PC-9 (cell line): ENCODE results near the gene CFAP46. TPM values are rescaled to one million over a fixed set of nuclear protein-coding genes. Genes with fewer than 3 reads are reported as not detected.

Source experiments
- BruUV-seq: library from RNA; stranded (reverse); fragments of 400-500 nt; replicated peaks from 2 replicates; lab custom pipeline; 2021; lab: Mats Ljungman, UMichigan
- CTCF ChIA-PET: fragments of 300-600 bp; sonication (Branson Sonifier 250); formaldehyde crosslinking; loops from one replicate; lab custom pipeline; 2022; ENCODE audit warnings: antibody characterized with exemption; lab: Charles Lee
- POLR2A ChIA-PET: fragments of 300-600 bp; sonication (Branson Sonifier 250); formaldehyde crosslinking; loops from one replicate; lab custom pipeline; 2022; ENCODE audit warnings: antibody characterized with exemption; ENCODE audit not compliant: unreplicated experiment; lab: Charles Lee
- DNase-seq, 2 experiments: peaks; one replicate each; pipeline versions ENCODE4 v3.0.0 to v3.0.0-alpha.2; 2015 to 2022; ENCODE audit warnings: mixed read lengths in 1 of 2
- H2AFZ ChIP-seq: fragments of 200-600 bp; sonication (generic); 2 replicates; pipeline ENCODE4 v1.8.1; 2017; ENCODE audit warnings: antibody characterized with exemption
- H3F3A ChIP-seq: fragments of 200-600 bp; sonication (generic); 2 replicates; pipeline ENCODE4 v1.8.1; 2017; ENCODE audit warnings: antibody characterized with exemption, mild to moderate bottlenecking, low read depth; ENCODE audit not compliant: insufficient read depth
- H3K27ac ChIP-seq: fragments of 200-600 bp; sonication (generic); 2 replicates; pipeline ENCODE4 v1.6.1; 2016; ENCODE audit warnings: mixed run types
- H3K27me3 ChIP-seq: fragments of 200-600 bp; sonication (generic); 2 replicates; pipeline ENCODE4 v1.6.1; 2016; ENCODE audit warnings: low read depth, mixed run types; ENCODE audit not compliant: insufficient read depth
- H3K36me3 ChIP-seq: fragments of 200-600 bp; sonication (generic); 2 replicates; pipeline ENCODE4 v1.6.1; 2016; ENCODE audit warnings: low read depth, mixed run types
- H3K4me1 ChIP-seq: fragments of 200-600 bp; sonication (generic); replicated peaks from 2 replicates; pipeline ENCODE4 v1.6.1; 2016; ENCODE audit warnings: mixed run types; ENCODE audit not compliant: insufficient read depth
- H3K4me2 ChIP-seq: fragments of 200-600 bp; sonication (generic); 2 replicates; pipeline ENCODE4 v1.6.1; 2017; ENCODE audit warnings: mixed run types
- H3K4me3 ChIP-seq: fragments of 200-600 bp; sonication (generic); 2 replicates; pipeline ENCODE4 v1.6.1; 2016; ENCODE audit warnings: mixed run types
- H3K79me2 ChIP-seq: fragments of 200-600 bp; sonication (generic); 2 replicates; pipeline ENCODE4 v1.6.1; 2017; ENCODE audit warnings: low read depth, mixed run types
- H3K9me2 ChIP-seq: fragments of 200-600 bp; sonication (generic); 2 replicates; pipeline ENCODE4 v1.8.1; 2017; ENCODE audit warnings: mild to moderate bottlenecking; ENCODE audit not compliant: insufficient read depth
- H3K9me3 ChIP-seq: fragments of 200-600 bp; sonication (generic); 2 replicates; pipeline ENCODE4 v1.8.1; 2016; ENCODE audit warnings: low read depth; ENCODE audit not compliant: insufficient read depth
- H4K20me1 ChIP-seq: fragments of 200-600 bp; sonication (generic); 2 replicates; pipeline ENCODE4 v1.8.1; 2017; ENCODE audit not compliant: insufficient read depth
- EZH2 ChIP-seq: fragments of 200-600 bp; sonication (generic); IDR thresholded peaks from 2 replicates; pipeline ENCODE4 v1.8.0; 2017; ENCODE audit warnings: antibody characterized with exemption, low read depth
- intact Hi-C: fragments of 100-400 bp; cut with micrococcal nuclease; formaldehyde crosslinking; loops from one replicate; pipeline ENCODE4 v1.10.0; 2022; ENCODE audit not compliant: unreplicated experiment
- total RNA-seq: library from RNA; stranded (reverse); gene quantifications from 2 replicates; pipeline ENCODE4 v1.2.3, GENCODE V29; 2021
- TF ChIP-seq, protein P1 (sequence below): fragments of 200-600 bp; sonication (generic); conservative IDR thresholded peaks from 2 replicates; pipeline ENCODE4 v1.6.1; 2017; ENCODE audit warnings: mixed run types, antibody characterized with exemption, mild to moderate bottlenecking, moderate library complexity

Gene CFAP46
- total RNA-seq, 1 experiment from 2014 or later, result not detected

GRCh38 chr10:132869621-132870020 lies 72.7 kb downstream of the CFAP46 start:
- Histone ChIP-seq H3K4me1 (no peaks in the 10 kb centered on the region), H2AFZ (no peak overlapping the region), H3K27me3 (peaks cover 85% of the 10 kb centered on the region), H3K4me3 (no peak overlapping the region), H3K36me3 (no peaks in the 10 kb centered on the region), H3K9me3 (no peaks in the 10 kb centered on the region), H4K20me1 (no peaks in the 10 kb centered on the region), H3K79me2 (no peaks in the 10 kb centered on the region), H3K4me2 (no peak overlapping the region), H3F3A (no peaks in the 10 kb centered on the region), H3K9me2 (no peaks in the 10 kb centered on the region), H3K27ac (no peak overlapping the region)
- CTCF ChIA-PET, result no interaction called here
- no TSS peak for BruUV-seq
- POLR2A ChIA-PET, result no interaction called here
- no peak for DNase-seq
- intact Hi-C loops, result no loop called here
- no peak for TF ChIP-seq EZH2
- TF ChIP-seq, protein P1, sequence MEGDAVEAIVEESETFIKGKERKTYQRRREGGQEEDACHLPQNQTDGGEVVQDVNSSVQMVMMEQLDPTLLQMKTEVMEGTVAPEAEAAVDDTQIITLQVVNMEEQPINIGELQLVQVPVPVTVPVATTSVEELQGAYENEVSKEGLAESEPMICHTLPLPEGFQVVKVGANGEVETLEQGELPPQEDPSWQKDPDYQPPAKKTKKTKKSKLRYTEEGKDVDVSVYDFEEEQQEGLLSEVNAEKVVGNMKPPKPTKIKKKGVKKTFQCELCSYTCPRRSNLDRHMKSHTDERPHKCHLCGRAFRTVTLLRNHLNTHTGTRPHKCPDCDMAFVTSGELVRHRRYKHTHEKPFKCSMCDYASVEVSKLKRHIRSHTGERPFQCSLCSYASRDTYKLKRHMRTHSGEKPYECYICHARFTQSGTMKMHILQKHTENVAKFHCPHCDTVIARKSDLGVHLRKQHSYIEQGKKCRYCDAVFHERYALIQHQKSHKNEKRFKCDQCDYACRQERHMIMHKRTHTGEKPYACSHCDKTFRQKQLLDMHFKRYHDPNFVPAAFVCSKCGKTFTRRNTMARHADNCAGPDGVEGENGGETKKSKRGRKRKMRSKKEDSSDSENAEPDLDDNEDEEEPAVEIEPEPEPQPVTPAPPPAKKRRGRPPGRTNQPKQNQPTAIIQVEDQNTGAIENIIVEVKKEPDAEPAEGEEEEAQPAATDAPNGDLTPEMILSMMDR, result no peak

DNA sequence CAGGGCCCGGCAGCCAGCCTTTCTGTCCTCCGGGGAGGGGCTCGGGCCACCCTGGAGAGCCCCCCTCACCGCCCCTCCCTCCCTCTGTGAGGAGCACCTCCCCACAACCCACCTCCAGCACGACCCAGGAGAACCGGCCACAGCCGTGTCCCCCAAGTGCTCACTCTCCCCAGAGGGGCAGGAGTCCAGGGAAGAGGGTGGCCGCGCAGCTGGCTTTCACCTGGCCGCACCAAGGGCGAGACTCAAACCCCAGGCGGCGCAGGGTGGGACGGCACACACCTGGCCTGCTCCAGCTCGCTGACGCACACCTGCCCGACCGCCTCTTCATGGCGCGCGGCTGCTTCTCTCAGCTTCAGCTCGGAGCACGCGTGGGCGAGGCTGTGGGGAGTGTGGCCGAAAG lies 73.4 kb downstream of the CFAP46 start:
- Histone ChIP-seq H3K4me2 (no peak overlapping the region), H3K4me3 (no peak overlapping the region), H4K20me1 (no peaks in the 10 kb centered on the region), H3K27me3 (peaks cover 85% of the 10 kb centered on the region), H3K9me3 (no peaks in the 10 kb centered on the region), H3K9me2 (no peaks in the 10 kb centered on the region), H3K79me2 (no peaks in the 10 kb centered on the region), H3K36me3 (no peaks in the 10 kb centered on the region), H3K27ac (no peak overlapping the region), H3F3A (no peaks in the 10 kb centered on the region), H3K4me1 (no peaks in the 10 kb centered on the region), H2AFZ (no peak overlapping the region)
- intact Hi-C loops, result no loop called here
- BruUV-seq, result no TSS peak
- TF ChIP-seq, protein P1, result no peak
- TF ChIP-seq EZH2, result no peak
- ChIA-PET CTCF (no interaction called here), POLR2A (no interaction called here)
- no peak for DNase-seq

DNA sequence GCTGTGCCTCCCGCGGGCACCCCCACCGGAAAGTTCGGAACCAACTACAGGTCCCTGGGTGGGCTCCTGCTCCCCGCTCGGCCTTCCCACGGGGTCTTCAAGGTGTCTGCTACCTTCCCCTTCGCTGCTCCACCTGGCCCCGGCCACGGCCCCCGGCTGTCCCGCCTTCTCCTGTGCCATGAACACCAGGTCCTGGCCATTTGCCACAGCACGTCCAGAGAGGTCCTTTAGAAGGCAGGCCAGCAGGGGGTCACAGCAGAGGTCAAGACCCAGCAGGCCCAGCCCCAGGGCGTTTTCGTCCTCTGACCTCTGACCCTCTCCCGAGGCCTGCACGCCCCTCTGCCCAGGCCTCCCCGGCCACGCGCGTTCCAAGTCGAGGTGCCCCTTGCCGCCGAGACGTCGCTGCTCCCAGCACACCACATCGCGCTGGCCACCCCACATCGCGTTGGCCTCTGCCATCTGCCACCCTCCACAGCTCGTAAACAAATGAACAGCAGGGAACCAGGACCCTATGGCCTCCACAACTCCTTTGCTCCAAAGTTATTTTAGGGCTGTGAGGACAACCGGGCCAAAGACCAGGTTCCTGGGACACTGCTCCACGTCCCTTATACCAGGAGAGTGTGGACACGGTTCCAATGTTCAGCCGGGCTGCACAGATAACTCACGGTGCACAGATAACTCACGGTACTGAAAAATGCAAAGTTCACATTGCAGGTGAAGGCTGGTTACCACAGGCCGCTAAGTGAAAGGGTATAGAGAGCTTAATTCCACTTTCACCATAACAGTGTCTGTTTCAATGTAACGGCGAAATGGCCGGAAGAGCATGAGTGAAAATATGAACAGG lies 74.3 kb downstream of the CFAP46 start:
- no TSS peak for BruUV-seq
- Histone ChIP-seq H3K27me3 (peaks cover 79% of the 10 kb centered on the region), H4K20me1 (no peaks in the 10 kb centered on the region), H3K9me3 (no peaks in the 10 kb centered on the region), H3K36me3 (no peaks in the 10 kb centered on the region), H3K4me2 (no peak overlapping the region), H3K27ac (no peak overlapping the region), H3K4me1 (no peaks in the 10 kb centered on the region), H3F3A (no peaks in the 10 kb centered on the region), H3K79me2 (no peaks in the 10 kb centered on the region), H3K9me2 (no peaks in the 10 kb centered on the region), H2AFZ (no peak overlapping the region), H3K4me3 (no peak overlapping the region)
- no peak for TF ChIP-seq EZH2
- TF ChIP-seq, protein P1, result no peak
- no peak for DNase-seq
- intact Hi-C loops, result no loop called here
- ChIA-PET POLR2A (no interaction called here), CTCF (no interaction called here)
